AG09309 (cell line): ENCODE data around the gene ZFC3H1.
"Not testable (repeated sequence)": the region's sequence is repeated elsewhere in the genome, so short reads cannot be mapped to it uniquely, and the experiment has no call there.

ENCODE experiments used
- DNase-seq: peaks from one replicate; pipeline ENCODE4 v3.0.0-alpha.2; 2010; ENCODE audit warnings: low read depth
- H3K4me3 ChIP-seq: 2 replicates; pipeline ENCODE4 v1.5.1; 2011; ENCODE audit warnings: mild to moderate bottlenecking, low read depth, low read length, moderate library complexity; ENCODE audit not compliant: control insufficient read depth
- TF ChIP-seq, protein P1 (sequence below): IDR thresholded peaks from 2 replicates; pipeline ENCODE4 v1.5.1; 2011; ENCODE audit warnings: mild to moderate bottlenecking, low read depth, low read length, inconsistent platforms; ENCODE audit not compliant: insufficient read depth, control insufficient read depth; ENCODE audit errors: missing control alignments

ZFC3H1 gene

DNA sequence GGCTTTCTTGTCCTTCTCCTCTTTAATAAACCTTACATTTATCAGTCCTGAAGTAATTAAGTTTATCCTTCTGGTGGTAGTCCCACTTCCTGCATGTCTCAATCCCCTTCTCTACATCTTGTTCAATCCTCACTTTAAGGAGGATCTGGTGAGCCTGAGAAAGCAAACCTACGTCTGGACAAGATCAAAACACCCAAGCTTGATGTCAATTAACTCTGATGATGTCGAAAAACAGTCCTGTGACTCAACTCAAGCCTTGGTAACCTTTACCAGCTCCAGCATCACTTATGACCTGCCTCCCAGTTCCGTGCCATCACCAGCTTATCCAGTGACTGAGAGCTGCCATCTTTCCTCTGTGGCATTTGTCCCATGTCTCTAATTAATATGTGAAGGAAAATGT is 79.3 kb downstream of the ZFC3H1 start:
- H3K4me3 ChIP-seq: no peak overlapping the region
- no peak for DNase-seq
- TF ChIP-seq, protein P1, sequence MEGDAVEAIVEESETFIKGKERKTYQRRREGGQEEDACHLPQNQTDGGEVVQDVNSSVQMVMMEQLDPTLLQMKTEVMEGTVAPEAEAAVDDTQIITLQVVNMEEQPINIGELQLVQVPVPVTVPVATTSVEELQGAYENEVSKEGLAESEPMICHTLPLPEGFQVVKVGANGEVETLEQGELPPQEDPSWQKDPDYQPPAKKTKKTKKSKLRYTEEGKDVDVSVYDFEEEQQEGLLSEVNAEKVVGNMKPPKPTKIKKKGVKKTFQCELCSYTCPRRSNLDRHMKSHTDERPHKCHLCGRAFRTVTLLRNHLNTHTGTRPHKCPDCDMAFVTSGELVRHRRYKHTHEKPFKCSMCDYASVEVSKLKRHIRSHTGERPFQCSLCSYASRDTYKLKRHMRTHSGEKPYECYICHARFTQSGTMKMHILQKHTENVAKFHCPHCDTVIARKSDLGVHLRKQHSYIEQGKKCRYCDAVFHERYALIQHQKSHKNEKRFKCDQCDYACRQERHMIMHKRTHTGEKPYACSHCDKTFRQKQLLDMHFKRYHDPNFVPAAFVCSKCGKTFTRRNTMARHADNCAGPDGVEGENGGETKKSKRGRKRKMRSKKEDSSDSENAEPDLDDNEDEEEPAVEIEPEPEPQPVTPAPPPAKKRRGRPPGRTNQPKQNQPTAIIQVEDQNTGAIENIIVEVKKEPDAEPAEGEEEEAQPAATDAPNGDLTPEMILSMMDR: no peak

DNA sequence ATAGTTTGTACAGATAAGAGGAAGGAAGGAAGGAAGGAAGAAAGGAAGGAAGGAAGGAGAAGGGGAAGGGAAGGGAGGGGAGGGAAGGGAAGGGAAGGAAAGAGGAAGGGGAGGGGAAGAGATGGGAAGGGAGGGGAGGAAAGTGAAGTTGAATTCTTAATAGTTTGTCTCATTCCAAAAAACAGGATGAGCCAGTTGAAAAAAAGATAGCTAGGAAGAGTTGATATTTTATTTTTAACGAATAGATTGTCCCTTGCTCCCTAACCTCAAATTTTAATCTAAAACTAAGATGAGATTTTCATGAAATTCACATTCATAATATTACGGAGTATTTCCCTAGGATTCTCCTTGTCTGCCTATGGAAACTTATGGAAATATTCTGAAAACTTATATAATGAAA is 80.7 kb downstream of the ZFC3H1 start:
- H3K4me3 ChIP-seq: no peak overlapping the region

DNA sequence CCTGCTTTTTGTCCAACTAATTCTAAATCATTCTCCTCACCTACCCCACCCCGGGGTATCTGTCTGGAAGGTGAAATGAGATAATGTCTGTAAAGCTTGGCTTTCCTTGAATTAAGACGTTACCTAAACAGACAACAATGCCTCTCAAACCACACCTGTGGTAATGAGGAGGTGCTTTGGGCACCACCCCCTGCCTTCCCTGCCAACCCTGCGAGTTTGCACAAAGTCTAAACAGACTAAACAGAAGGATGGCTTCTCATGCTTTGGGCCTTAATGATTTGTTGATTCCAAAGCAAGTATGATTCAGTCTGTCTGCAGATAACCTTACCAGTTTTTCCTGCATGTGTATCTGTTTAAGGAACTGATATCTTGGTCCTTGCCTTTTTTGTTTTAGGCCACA is 82.4 kb downstream of the ZFC3H1 start:
- H3K4me3 ChIP-seq: no peak overlapping the region
- TF ChIP-seq, protein P1: no peak
- no peak for DNase-seq

More for the DNA sequence above, 80.7 kb downstream of the ZFC3H1 start:
- TF ChIP-seq, protein P1: no peak
- DNase-seq: no peak

DNA sequence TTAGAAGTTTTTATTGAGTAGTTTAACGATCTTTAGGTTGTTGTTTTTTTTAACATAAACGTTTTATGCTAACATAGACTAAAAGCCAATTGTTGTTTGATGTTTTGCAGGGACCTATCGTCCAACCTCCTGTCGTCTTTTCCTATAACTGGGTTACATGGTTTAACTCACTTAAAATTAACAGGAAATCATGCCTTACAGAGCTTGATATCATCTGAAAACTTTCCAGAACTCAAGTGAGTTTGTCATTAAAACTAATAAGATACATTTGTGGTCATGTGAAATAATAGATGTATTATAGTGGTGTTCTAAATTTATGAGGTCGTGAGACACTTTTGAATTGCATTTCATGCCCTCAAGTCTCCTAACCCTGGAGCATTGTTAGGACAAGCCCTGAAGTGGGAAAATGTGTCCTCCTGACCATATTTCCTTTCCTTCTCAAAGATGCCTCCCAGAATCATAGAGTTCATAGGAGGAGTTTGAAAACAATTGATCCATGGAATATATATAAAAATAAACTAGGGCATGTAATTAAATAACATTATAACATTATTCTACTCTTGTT is 84.9 kb downstream of the ZFC3H1 start:
- no peak for DNase-seq
- no peak overlapping the region for H3K4me3 ChIP-seq
- TF ChIP-seq, protein P1: no peak

DNA sequence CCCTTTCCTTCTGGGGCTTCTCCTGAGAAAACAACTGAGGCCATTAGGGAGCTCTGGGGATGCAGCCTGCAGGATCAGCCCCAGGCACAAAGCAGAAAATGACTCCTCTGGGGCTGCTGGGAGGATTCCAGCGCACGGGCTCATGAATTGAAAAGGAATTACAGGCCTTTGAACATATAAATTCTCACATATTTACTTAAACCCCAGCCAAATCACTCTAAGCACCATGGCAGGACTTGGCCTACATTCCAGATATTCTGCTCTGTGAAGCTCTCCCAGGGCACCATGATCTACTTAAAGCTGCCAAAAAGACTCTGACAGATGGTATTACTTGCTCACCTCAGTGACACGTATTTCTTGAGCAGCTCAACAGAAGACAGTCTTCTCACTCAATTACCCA is 87.2 kb downstream of the ZFC3H1 start:
- no peak for DNase-seq
- no peak overlapping the region for H3K4me3 ChIP-seq
- TF ChIP-seq, protein P1: no peak

DNA sequence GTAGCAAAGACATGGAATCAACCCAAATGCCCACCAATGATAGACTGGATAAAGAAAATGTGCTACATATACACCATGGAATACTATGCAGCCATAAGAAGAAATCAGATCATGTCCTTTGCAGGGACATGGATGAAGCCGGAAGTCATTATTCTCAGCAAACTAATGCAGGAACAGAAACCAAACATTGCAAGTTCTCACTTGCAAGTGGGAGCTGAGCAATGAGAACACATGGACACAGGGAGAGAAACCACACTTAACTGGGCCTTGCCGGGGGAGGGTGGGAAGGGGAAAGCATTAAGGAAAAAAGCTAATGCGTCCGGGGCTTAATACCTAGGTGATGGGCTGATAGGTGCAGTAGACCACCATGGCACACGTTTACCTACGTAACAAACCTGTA is 93.8 kb downstream of the ZFC3H1 start:
- not testable (repeated sequence) for H3K4me3 ChIP-seq, DNase-seq

DNA sequence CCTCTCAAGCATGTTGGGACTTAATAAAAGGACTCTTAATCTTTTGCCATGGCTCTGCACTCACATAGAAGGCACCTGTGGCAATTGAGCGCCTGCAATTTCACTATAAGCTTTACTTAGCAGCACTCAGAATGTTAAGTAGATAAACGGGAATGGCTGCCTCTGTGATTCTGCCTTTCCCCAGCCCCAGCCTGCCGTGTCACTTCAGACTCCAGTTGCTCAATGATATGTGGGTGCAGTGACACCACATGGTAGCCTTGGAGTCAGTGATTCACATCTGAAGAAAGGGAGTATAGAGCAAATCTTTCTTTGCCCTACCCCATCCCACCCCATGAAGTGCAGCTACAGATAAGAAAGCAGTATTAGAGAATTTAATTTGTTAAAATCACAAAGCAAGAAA is 96.1 kb downstream of the ZFC3H1 start:
- TF ChIP-seq, protein P1: no peak
- H3K4me3 ChIP-seq: no peak overlapping the region
- DNase-seq: no peak
